Naive thymus-derived CD8-positive, alpha-beta T cell (primary cell): ENCODE results near the gene NUP54. TPM values are rescaled to one million over a fixed set of nuclear protein-coding genes. Genes with fewer than 3 reads are reported as not detected.
A peak's percentile ranks its signal among the peaks of the same experiment; 100 is the strongest.

Source experiments
- ATAC-seq, 2 donors: fragments of 150-1000 bp; cut with Tn5 transposase in 1 of 2; sonication (Bioruptor Pico), chemical (Tn5 transposase) in 1 of 2; 1 replicate in 1 of 2; 2 replicates in 1 of 2; pipeline ENCODE4 v1.10.0; 2021; ENCODE audit warnings: mild to moderate bottlenecking in 2 of 2, moderate library complexity in 2 of 2
- POLR2A ChIA-PET: fragments of 350-600 bp; sonication (Branson Sonifier 250); formaldehyde crosslinking; loops from one replicate; lab custom pipeline; 2021; ENCODE audit warnings: antibody characterized with exemption; lab: Charles Lee
- DNase-seq, 10 donors: peaks; one replicate each; pipeline versions ENCODE4 v3.0.0 to v3.0.0-alpha.2; 2020 to 2022
- H3K27ac Mint-ChIP-seq, 10 donors: one replicate each; pipeline ENCODE4 v1.8.0; 2020 to 2022; ENCODE audit warnings: mild to moderate bottlenecking in 10 of 10, mixed read lengths in 10 of 10, moderate library complexity in 4 of 10, inconsistent platforms in 1 of 10
- H3K27me3 Mint-ChIP-seq, 5 donors: one replicate each; pipeline ENCODE4 v1.8.0; 2021 to 2022; ENCODE audit warnings: mixed read lengths in 5 of 5
- H3K36me3 Mint-ChIP-seq, 3 donors: one replicate each; pipeline ENCODE4 v1.8.0; 2020 to 2022; ENCODE audit warnings: mixed read lengths in 3 of 3, mild to moderate bottlenecking in 2 of 3, inconsistent platforms in 1 of 3
- H3K4me1 Mint-ChIP-seq, 4 donors: one replicate each; pipeline ENCODE4 v1.8.0; 2021 to 2022; ENCODE audit warnings: mixed read lengths in 4 of 4
- H3K4me3 Mint-ChIP-seq, 10 donors: one replicate each; pipeline ENCODE4 v1.8.0; 2020 to 2022; ENCODE audit warnings: mild to moderate bottlenecking in 10 of 10, mixed read lengths in 10 of 10, moderate library complexity in 6 of 10, inconsistent platforms in 1 of 10
- H3K9me3 Mint-ChIP-seq, 9 donors: one replicate each; pipeline ENCODE4 v1.8.0; 2020 to 2022; ENCODE audit warnings: mixed read lengths in 9 of 9, mild to moderate bottlenecking in 3 of 9, inconsistent platforms in 1 of 9, moderate library complexity in 1 of 9
- polyA plus RNA-seq, 3 donors: library from polyadenylated mRNA; unstranded; fragments of 300-500 nt; fragmentation: Illumina TruSeq; gene quantifications; one replicate each; pipeline ENCODE4 v1.2.3, GENCODE V29; 2021
- total RNA-seq, 8 experiments: library from RNA in 2 of 8; stranded (reverse) in 2 of 8; gene quantifications; one replicate each; pipeline ENCODE4 v1.2.3 and lab custom pipeline; 2021 to 2026

NUP54 gene
- total and polyA plus RNA-seq, 5 experiments from 2014 or later, result 36.8 to 59.9 (median 40.0) TPM

DNA sequence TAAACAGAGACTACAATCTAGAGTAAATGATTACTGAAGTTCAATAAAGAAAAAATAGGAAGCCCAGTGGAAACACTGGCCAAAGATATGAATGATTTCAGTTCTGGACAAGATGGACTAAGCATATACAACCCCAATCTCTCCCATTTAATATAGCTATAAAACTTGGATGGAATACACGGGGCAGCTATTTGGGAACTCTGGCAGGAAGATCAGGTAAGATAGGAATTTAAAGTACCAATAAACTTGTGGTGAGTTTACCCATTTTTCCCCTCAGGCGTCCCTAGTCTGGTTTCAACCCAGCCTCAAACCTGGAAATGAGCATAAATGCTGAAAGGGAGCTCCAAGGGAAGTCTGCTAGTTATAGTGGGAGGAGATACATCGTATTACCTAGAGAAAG, 20.4 kb downstream of the NUP54 start:
- no peak for ATAC-seq
- no peak for DNase-seq
- POLR2A ChIA-PET, result no interaction called here
- no peak overlapping the region for H3K4me3 Mint-ChIP-seq
- H3K4me1 Mint-ChIP-seq, result peaks cover 0 to 7% (median 1%) of the 10 kb centered on the region in 4 donors
- no peaks in the 10 kb centered on the region for H3K27me3 Mint-ChIP-seq
- no peak overlapping the region for H3K27ac Mint-ChIP-seq
- peaks cover 7 to 79% (median 30%) of the 10 kb centered on the region in 3 donors for H3K36me3 Mint-ChIP-seq
- H3K9me3 Mint-ChIP-seq, result no peaks in the 10 kb centered on the region

DNA sequence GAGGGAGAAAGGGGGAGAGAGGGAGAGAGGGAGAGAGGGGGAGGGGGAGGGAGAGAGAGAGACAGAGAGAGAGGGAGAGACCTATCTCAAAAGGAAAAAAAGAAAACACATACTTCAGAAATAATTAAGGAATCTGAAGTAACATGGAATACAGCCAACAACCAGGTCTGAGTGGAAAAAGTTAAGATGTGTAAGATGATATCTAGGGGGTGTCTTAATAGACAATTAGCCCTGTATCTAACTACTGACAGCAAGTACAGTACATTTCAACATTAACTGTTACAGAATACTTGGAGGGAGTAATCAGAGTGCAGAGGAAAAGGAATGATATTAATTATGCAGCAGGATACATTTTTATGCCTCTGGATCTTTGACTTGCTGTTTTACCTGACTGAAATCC, 22.4 kb downstream of the NUP54 start:
- H3K4me3 Mint-ChIP-seq, result no peak overlapping the region
- POLR2A ChIA-PET, result no interaction called here
- ATAC-seq (no peak), DNase-seq (no peak)
- peaks cover 0 to 5% (median 1%) of the 10 kb centered on the region in 4 donors for H3K4me1 Mint-ChIP-seq
- peaks cover 7 to 77% (median 41%) of the 10 kb centered on the region in 3 donors for H3K36me3 Mint-ChIP-seq
- H3K27me3 Mint-ChIP-seq, result no peaks in the 10 kb centered on the region
- H3K27ac Mint-ChIP-seq, result peak overlapping the region in 1 of 10 donors; percentile 23
- no peaks in the 10 kb centered on the region for H3K9me3 Mint-ChIP-seq

DNA sequence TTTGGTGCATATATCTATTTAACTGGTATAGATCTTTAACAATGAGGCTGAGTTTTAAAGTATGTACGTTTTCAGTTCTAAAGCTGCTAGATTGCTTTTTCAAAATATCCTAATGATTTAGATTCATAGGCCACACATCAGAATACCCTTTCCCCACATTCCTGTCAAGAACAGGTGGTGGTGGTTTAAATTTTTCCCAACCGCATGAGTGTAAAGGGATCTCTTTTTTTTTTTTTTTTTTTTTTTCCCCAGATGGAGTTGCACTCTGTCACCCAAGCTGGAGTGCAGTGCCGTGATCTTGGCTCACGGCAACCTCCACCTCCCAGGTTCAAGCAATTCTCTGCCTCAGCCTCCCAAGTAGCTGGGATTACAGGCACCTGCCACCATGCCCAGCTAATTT, 28.0 kb downstream of the NUP54 start:
- H3K4me3 Mint-ChIP-seq, result no peak overlapping the region
- peaks cover 0 to 9% (median 0%) of the 10 kb centered on the region in 9 donors for H3K9me3 Mint-ChIP-seq
- DNase-seq (no peak), ATAC-seq (no peak)
- no peaks in the 10 kb centered on the region for H3K4me1 Mint-ChIP-seq
- H3K36me3 Mint-ChIP-seq, result peaks cover 15 to 84% (median 63%) of the 10 kb centered on the region in 3 donors
- H3K27ac Mint-ChIP-seq, result no peak overlapping the region
- no peaks in the 10 kb centered on the region for H3K27me3 Mint-ChIP-seq
- POLR2A ChIA-PET, result interaction anchor here (0.7 kb wide), 1 partner anchor 858 kb away, joined by 4 read pairs; no protein-coding TSS in a partner anchor

DNA sequence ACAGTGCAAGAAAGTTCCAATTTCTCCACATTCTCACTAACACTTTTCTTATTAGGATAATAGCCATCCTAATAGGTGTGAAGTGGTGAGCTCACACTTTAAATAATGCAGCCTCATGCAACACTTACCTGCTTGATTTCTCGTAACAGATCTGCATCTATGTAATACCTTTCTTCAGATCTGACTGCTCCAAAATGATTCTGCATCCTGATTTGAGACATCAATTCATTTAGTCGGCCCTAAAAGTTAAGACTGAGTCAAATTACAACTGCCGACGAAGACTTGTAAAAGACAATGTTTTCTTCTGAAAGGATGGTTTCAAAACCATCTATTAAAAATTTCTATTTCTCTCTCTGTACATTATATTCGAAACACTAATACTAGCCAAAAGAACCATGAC, 30.7 kb downstream of the NUP54 start:
- POLR2A ChIA-PET, result no interaction called here
- no peak for DNase-seq
- Mint-ChIP-seq H3K9me3 (peaks cover 0 to 9% (median 0%) of the 10 kb centered on the region in 9 donors), H3K27me3 (no peaks in the 10 kb centered on the region), H3K4me1 (no peaks in the 10 kb centered on the region), H3K27ac (no peak overlapping the region), H3K36me3 (peaks cover 21 to 79% (median 55%) of the 10 kb centered on the region in 3 donors), H3K4me3 (no peak overlapping the region)
- no peak for ATAC-seq

DNA sequence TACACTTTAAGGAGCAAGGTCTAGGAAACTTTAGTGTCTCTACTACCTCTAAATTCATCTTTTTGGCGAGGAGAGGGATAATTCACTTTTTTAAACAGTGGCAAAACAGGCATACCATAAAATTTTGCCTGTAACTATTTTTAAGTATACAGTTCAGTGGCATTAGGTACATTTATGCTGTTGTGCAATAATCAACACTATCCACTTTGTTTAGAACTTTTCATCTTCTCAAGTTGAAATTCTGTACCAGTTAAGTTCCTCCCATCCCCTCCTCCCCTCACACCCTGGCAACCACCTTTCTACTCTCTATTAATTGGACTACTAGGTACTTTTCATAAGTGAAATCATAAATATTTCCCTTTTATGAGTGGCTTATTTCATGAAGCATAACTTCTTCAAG, 31.4 kb downstream of the NUP54 start:
- no peaks in the 10 kb centered on the region for H3K27me3 Mint-ChIP-seq
- peak overlapping the region in 1 of 10 donors; percentile 65 for H3K27ac Mint-ChIP-seq
- no peaks in the 10 kb centered on the region for H3K4me1 Mint-ChIP-seq
- peaks cover 21 to 72% (median 51%) of the 10 kb centered on the region in 3 donors for H3K36me3 Mint-ChIP-seq
- DNase-seq (no peak), ATAC-seq (no peak)
- H3K4me3 Mint-ChIP-seq, result no peak overlapping the region
- peaks cover 0 to 9% (median 0%) of the 10 kb centered on the region in 9 donors for H3K9me3 Mint-ChIP-seq
- POLR2A ChIA-PET, result no interaction called here

DNA sequence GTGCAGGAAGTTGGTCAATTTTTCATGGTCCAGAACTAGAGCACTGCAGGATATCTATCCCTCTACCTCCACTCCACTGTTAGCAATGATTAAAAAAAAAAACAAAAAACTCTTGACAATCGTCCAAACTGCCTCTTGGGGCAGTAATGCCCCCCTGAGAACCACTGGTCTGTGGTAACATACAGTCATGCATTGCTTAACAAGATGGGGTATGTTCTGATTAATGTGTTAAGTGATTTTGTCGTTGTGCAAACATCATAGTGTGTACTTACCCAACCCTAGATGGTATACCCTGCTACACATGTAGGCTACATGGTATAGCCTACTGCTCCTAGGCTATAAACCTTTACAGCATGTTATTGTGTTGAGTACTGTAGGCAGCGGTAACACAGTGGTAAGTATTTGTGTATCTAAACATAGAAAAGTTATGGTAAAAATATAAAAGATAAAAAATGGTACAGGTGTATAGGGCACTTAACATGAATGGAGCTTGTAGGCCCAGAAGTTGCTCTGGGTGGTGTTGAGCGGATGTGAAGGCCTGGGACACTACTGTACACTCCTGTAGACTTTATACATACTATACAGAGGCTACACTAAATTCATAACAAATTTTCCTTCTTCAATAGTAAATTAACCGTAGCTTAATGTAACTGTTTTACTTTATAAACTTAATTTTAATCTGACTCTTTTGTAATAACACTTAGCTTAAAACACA, 39.6 kb downstream of the NUP54 start:
- Mint-ChIP-seq H3K27ac (no peak overlapping the region), H3K4me3 (no peak overlapping the region), H3K27me3 (no peaks in the 10 kb centered on the region), H3K9me3 (no peaks in the 10 kb centered on the region), H3K4me1 (no peaks in the 10 kb centered on the region), H3K36me3 (peaks cover 6 to 11% (median 9%) of the 10 kb centered on the region in 3 donors)
- POLR2A ChIA-PET, result no interaction called here
- DNase-seq, result no peak
- ATAC-seq, result no peak

DNA sequence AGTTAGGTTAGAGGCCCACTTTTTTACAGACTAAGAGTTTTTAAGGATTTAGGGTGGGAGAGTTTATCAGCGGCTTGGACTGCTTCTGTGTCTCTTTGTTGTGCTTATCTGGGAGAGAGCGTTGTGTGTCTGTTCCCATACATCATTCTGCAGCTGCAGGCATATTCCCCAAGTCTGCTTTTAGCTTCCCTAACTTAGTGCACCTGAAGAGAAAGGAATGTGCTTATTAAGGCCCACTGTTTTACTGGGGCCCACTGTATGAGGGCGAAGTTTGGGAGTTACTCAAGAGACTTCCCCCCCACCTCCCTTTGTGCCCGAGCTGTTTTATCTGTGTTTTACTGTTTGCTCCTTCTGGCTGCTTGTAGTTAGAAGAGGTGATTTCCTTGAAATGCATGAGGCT, 41.8 kb downstream of the NUP54 start:
- no peaks in the 10 kb centered on the region for H3K27me3 Mint-ChIP-seq
- H3K27ac Mint-ChIP-seq, result no peak overlapping the region
- POLR2A ChIA-PET, result no interaction called here
- H3K4me3 Mint-ChIP-seq, result no peak overlapping the region
- no peak for ATAC-seq
- H3K36me3 Mint-ChIP-seq, result peaks cover 0 to 2% (median 0%) of the 10 kb centered on the region in 3 donors
- no peaks in the 10 kb centered on the region for H3K9me3 Mint-ChIP-seq
- no peak for DNase-seq
- H3K4me1 Mint-ChIP-seq, result no peaks in the 10 kb centered on the region

DNA sequence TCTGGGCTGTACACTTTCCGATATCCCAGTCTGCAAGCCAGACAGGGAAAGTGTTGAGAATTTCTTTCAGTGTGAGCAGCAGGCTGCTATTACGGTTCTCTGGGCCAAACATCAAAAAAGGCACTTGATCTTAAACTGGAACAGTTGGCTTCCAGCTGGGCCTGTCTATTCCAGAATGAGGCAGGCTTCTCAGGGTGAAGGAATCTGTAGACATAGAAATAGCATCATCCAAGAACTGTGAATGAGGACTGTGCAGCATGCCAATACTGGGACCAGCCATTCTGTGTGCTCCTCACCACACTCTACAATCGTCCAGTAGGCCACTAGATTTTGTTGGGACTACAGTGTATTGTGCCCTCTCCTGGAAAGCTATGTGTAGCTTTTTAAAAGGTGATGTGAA, 42.5 kb downstream of the NUP54 start:
- H3K27ac Mint-ChIP-seq, result no peak overlapping the region
- no peak for DNase-seq
- no peaks in the 10 kb centered on the region for H3K4me1 Mint-ChIP-seq
- H3K4me3 Mint-ChIP-seq, result no peak overlapping the region
- POLR2A ChIA-PET, result no interaction called here
- no peaks in the 10 kb centered on the region for H3K27me3 Mint-ChIP-seq
- ATAC-seq, result no peak
- no peaks in the 10 kb centered on the region for H3K9me3 Mint-ChIP-seq
- no peaks in the 10 kb centered on the region for H3K36me3 Mint-ChIP-seq

DNA sequence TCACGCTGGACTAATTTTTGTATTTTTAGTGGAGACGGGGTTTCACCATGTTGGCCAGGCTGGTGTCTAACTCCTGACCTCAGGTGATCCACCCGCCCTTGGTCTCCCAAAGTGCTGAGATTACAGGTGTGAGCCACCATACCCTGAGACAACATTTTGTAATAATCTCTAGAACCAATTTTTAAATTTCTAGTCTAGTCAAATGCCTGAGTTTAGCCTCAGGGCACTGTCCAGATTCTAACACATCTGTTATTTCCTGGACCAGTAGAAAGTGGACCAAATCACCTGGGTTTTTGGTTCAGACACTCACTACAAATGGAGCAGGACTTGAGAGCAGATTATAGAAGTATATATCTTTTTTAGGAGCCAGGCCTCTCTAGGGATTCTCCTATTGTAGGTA, 52.1 kb downstream of the NUP54 start:
- Mint-ChIP-seq H3K27ac (no peak overlapping the region), H3K9me3 (no peaks in the 10 kb centered on the region), H3K4me3 (no peak overlapping the region), H3K36me3 (no peaks in the 10 kb centered on the region), H3K4me1 (no peaks in the 10 kb centered on the region), H3K27me3 (peaks cover 0 to 5% (median 2%) of the 10 kb centered on the region in 5 donors)
- POLR2A ChIA-PET, result no interaction called here
- DNase-seq (no peak), ATAC-seq (no peak)

DNA sequence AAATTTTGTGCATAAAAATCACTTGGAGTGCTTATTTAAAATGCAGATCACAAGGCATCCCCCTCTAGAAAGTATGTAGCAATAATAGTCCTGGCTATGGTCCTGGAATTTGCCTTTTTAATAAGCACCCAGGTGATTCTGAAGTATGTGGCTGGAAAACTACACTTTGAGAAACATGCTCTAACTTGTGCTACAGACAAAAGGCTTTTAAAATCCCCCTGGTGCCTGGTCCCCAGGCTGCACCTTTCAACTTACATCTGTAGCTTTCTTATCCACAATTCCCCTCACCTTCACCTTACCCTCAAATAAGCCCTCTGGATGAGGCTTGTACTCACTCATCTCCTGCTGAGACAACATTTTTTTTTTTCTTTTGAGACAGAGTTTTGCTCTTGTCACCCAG, 52.6 kb downstream of the NUP54 start:
- Mint-ChIP-seq H3K9me3 (no peaks in the 10 kb centered on the region), H3K4me1 (peaks cover 0 to 2% (median 0%) of the 10 kb centered on the region in 4 donors), H3K27me3 (peaks cover 0 to 5% (median 2%) of the 10 kb centered on the region in 5 donors), H3K4me3 (no peak overlapping the region), H3K36me3 (no peaks in the 10 kb centered on the region), H3K27ac (no peak overlapping the region)
- DNase-seq (no peak), ATAC-seq (no peak)
- POLR2A ChIA-PET, result no interaction called here

DNA sequence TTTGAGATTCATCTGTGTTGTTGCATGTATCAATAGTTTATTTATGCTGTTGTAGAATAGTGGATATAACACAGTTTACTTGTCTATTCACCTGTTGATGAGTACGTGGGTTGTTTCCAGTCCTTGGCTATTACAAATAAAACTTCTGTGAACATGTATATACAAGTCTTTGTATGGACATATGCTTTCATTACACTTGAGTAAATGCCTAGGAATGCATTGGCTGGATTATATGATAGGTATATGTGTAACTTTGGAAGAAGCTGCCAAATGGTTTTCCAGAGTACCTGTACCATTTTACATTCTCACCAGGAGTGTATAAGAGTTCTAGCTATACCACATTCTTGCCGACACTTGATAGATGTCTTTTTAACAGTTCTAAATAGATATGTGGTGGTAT, 57.1 kb downstream of the NUP54 start:
- Mint-ChIP-seq H3K27ac (no peak overlapping the region), H3K27me3 (peaks cover 0 to 8% (median 1%) of the 10 kb centered on the region in 5 donors), H3K4me1 (peaks cover 0 to 7% (median 0%) of the 10 kb centered on the region in 4 donors), H3K4me3 (no peak overlapping the region), H3K36me3 (no peaks in the 10 kb centered on the region), H3K9me3 (no peaks in the 10 kb centered on the region)
- no peak for ATAC-seq
- no peak for DNase-seq
- POLR2A ChIA-PET, result no interaction called here

DNA sequence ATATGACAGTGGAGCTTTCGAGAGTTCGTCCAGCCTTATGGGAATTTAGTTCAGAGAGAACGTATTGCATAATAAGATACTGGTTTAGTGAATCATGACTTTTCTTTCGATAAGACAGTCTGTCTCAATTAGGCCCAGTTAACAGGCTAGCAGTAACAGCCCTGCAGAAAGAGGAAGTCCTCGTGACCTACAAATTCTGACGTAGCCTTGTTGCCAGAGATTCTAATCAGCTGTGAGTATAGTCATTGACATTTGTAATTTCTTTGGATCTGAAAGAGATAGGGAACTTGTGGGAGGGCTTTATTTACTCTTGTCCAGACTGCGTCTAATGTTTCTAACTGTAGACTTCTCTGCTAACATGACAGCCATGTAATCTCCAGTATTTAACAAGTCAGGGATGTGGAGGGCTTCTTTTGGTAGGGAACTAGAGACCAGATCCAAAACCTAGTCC, 57.9 kb downstream of the NUP54 start:
- peak; percentile 25 to 54 for ATAC-seq
- Mint-ChIP-seq H3K27ac (no peak overlapping the region), H3K4me1 (peaks cover 0 to 7% (median 0%) of the 10 kb centered on the region in 4 donors), H3K27me3 (peaks cover 0 to 5% (median 1%) of the 10 kb centered on the region in 5 donors), H3K9me3 (no peaks in the 10 kb centered on the region), H3K4me3 (no peak overlapping the region), H3K36me3 (no peaks in the 10 kb centered on the region)
- POLR2A ChIA-PET, result no interaction called here
- DNase-seq, result peak in 1 of 10 donors; percentile 7

DNA sequence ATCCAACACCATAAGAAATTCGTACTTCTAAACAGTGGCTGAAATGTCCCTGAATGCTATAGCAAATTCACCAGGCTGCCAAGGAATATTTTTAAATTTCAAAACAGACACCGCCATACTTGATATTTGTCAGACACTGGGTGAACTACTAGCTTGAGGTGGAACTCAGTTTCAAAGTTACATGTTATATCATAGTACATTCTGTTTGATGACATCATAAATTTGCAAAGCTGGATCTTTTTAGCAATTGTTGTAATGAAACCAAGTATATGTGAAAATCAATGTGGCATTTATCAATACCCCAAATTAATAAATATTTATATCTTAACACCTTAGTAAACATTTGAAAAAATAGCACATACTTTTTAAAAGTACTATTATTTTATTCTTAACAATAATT, 59.5 kb downstream of the NUP54 start:
- Mint-ChIP-seq H3K9me3 (no peaks in the 10 kb centered on the region), H3K4me3 (no peak overlapping the region), H3K36me3 (no peaks in the 10 kb centered on the region), H3K27ac (no peak overlapping the region), H3K4me1 (peaks cover 0 to 7% (median 0%) of the 10 kb centered on the region in 4 donors), H3K27me3 (peaks cover 0 to 9% (median 1%) of the 10 kb centered on the region in 5 donors)
- DNase-seq (no peak), ATAC-seq (no peak)
- POLR2A ChIA-PET, result no interaction called here
